PC-9 (cell line): ENCODE results near the gene C7. TPM values are rescaled to one million over a fixed set of nuclear protein-coding genes. Genes with fewer than 3 reads are reported as not detected.

Experiments
- BruUV-seq: library from RNA; stranded (reverse); fragments of 400-500 nt; replicated peaks from 2 replicates; lab custom pipeline; 2021; lab: Mats Ljungman, UMichigan
- CTCF ChIA-PET: fragments of 300-600 bp; sonication (Branson Sonifier 250); formaldehyde crosslinking; loops from one replicate; lab custom pipeline; 2022; ENCODE audit warnings: antibody characterized with exemption; lab: Charles Lee
- POLR2A ChIA-PET: fragments of 300-600 bp; sonication (Branson Sonifier 250); formaldehyde crosslinking; loops from one replicate; lab custom pipeline; 2022; ENCODE audit warnings: antibody characterized with exemption; ENCODE audit not compliant: unreplicated experiment; lab: Charles Lee
- DNase-seq, 2 experiments: peaks; one replicate each; pipeline versions ENCODE4 v3.0.0 to v3.0.0-alpha.2; 2015 to 2022; ENCODE audit warnings: mixed read lengths in 1 of 2
- H2AFZ ChIP-seq: fragments of 200-600 bp; sonication (generic); 2 replicates; pipeline ENCODE4 v1.8.1; 2017; ENCODE audit warnings: antibody characterized with exemption
- H3F3A ChIP-seq: fragments of 200-600 bp; sonication (generic); 2 replicates; pipeline ENCODE4 v1.8.1; 2017; ENCODE audit warnings: antibody characterized with exemption, mild to moderate bottlenecking, low read depth; ENCODE audit not compliant: insufficient read depth
- H3K27ac ChIP-seq: fragments of 200-600 bp; sonication (generic); 2 replicates; pipeline ENCODE4 v1.6.1; 2016; ENCODE audit warnings: mixed run types
- H3K27me3 ChIP-seq: fragments of 200-600 bp; sonication (generic); 2 replicates; pipeline ENCODE4 v1.6.1; 2016; ENCODE audit warnings: low read depth, mixed run types; ENCODE audit not compliant: insufficient read depth
- H3K36me3 ChIP-seq: fragments of 200-600 bp; sonication (generic); 2 replicates; pipeline ENCODE4 v1.6.1; 2016; ENCODE audit warnings: low read depth, mixed run types
- H3K4me1 ChIP-seq: fragments of 200-600 bp; sonication (generic); replicated peaks from 2 replicates; pipeline ENCODE4 v1.6.1; 2016; ENCODE audit warnings: mixed run types; ENCODE audit not compliant: insufficient read depth
- H3K4me2 ChIP-seq: fragments of 200-600 bp; sonication (generic); 2 replicates; pipeline ENCODE4 v1.6.1; 2017; ENCODE audit warnings: mixed run types
- H3K4me3 ChIP-seq: fragments of 200-600 bp; sonication (generic); 2 replicates; pipeline ENCODE4 v1.6.1; 2016; ENCODE audit warnings: mixed run types
- H3K79me2 ChIP-seq: fragments of 200-600 bp; sonication (generic); 2 replicates; pipeline ENCODE4 v1.6.1; 2017; ENCODE audit warnings: low read depth, mixed run types
- H3K9me2 ChIP-seq: fragments of 200-600 bp; sonication (generic); 2 replicates; pipeline ENCODE4 v1.8.1; 2017; ENCODE audit warnings: mild to moderate bottlenecking; ENCODE audit not compliant: insufficient read depth
- H3K9me3 ChIP-seq: fragments of 200-600 bp; sonication (generic); 2 replicates; pipeline ENCODE4 v1.8.1; 2016; ENCODE audit warnings: low read depth; ENCODE audit not compliant: insufficient read depth
- H4K20me1 ChIP-seq: fragments of 200-600 bp; sonication (generic); 2 replicates; pipeline ENCODE4 v1.8.1; 2017; ENCODE audit not compliant: insufficient read depth
- CTCF ChIP-seq: fragments of 200-600 bp; sonication (generic); conservative IDR thresholded peaks from 2 replicates; pipeline ENCODE4 v1.6.1; 2017; ENCODE audit warnings: mixed run types, antibody characterized with exemption, mild to moderate bottlenecking, moderate library complexity
- EZH2 ChIP-seq: fragments of 200-600 bp; sonication (generic); IDR thresholded peaks from 2 replicates; pipeline ENCODE4 v1.8.0; 2017; ENCODE audit warnings: antibody characterized with exemption, low read depth
- intact Hi-C: fragments of 100-400 bp; cut with micrococcal nuclease; formaldehyde crosslinking; loops from one replicate; pipeline ENCODE4 v1.10.0; 2022; ENCODE audit not compliant: unreplicated experiment
- total RNA-seq: library from RNA; stranded (reverse); gene quantifications from 2 replicates; pipeline ENCODE4 v1.2.3, GENCODE V29; 2021

C7 gene
- total RNA-seq, 1 experiment from 2014 or later: not detected

DNA sequence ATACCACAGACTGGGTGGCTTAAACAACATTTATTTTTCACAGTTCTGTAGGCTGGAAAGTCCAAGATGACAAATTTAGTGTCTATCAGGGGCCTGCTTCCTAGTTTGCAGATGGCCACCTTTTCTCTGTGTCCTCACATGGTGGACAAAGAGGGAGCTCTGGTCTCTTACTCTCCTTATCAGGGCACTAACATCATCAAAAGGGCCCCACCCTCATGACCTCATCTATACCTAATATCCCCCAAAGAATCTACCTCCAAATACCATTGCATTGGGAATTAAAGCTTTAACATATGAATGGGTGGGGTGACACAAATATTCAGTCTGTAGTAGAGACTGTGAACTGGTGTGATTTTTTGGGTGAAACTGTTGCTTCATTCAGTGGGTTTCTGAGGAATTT is 78.1 kb downstream of the C7 start:
- no peak for TF ChIP-seq CTCF
- no peak for TF ChIP-seq EZH2
- H3K9me2 ChIP-seq: no peaks in the 10 kb centered on the region
- DNase-seq: no peak
- no peak overlapping the region for H3K27ac ChIP-seq
- intact Hi-C loops: no loop called here
- H4K20me1 ChIP-seq: no peaks in the 10 kb centered on the region
- POLR2A ChIA-PET: no interaction called here
- no TSS peak for BruUV-seq
- no peaks in the 10 kb centered on the region for H3K27me3 ChIP-seq
- no peaks in the 10 kb centered on the region for H3K9me3 ChIP-seq
- H3K4me3 ChIP-seq: no peak overlapping the region
- H2AFZ ChIP-seq: no peak overlapping the region
- no peaks in the 10 kb centered on the region for H3K36me3 ChIP-seq
- H3F3A ChIP-seq: peaks cover 12% of the 10 kb centered on the region
- H3K4me1 ChIP-seq: peaks cover 37% of the 10 kb centered on the region
- CTCF ChIA-PET: interaction anchor here (0.7 kb wide), 1 partner anchor 1392 kb away, joined by 3 read pairs; no protein-coding TSS in a partner anchor
- no peaks in the 10 kb centered on the region for H3K79me2 ChIP-seq
- no peak overlapping the region for H3K4me2 ChIP-seq

GRCh38 chr5:40988746-40989510 is 79.6 kb downstream of the C7 start:
- DNase-seq: peak in 1 of 2 experiments; percentile 15
- Histone ChIP-seq H3K9me2 (no peaks in the 10 kb centered on the region), H4K20me1 (no peaks in the 10 kb centered on the region), H3K36me3 (no peaks in the 10 kb centered on the region), H3K4me3 (no peak overlapping the region), H3K27ac (no peak overlapping the region), H3K9me3 (no peaks in the 10 kb centered on the region), H3K27me3 (no peaks in the 10 kb centered on the region), H2AFZ (no peak overlapping the region), H3F3A (peaks cover 12% of the 10 kb centered on the region), H3K4me2 (no peak overlapping the region), H3K4me1 (peaks cover 38% of the 10 kb centered on the region), H3K79me2 (no peaks in the 10 kb centered on the region)
- ChIA-PET POLR2A (interaction anchor here (0.6 kb wide), 2 partner anchors 12 to 638 kb away, joined by 6 to 7 read pairs; no protein-coding TSS in a partner anchor), CTCF (interaction anchor here (0.7 kb wide), 1 partner anchor 138 kb away, joined by 3 read pairs; no protein-coding TSS in a partner anchor)
- TF ChIP-seq CTCF: no peak
- TF ChIP-seq EZH2: no peak
- intact Hi-C loops: no loop called here
- BruUV-seq: no TSS peak

GRCh38 chr5:40991168-40991980 is 82.1 kb downstream of the C7 start:
- intact Hi-C loops: no loop called here
- CTCF ChIA-PET: interaction anchor here (0.6 kb wide), 1 partner anchor 12 kb away, joined by 8 read pairs; no protein-coding TSS in a partner anchor
- Histone ChIP-seq H3K79me2 (no peaks in the 10 kb centered on the region), H3K36me3 (no peaks in the 10 kb centered on the region), H3K4me3 (peak overlapping the region; percentile 7; the same call in 1 of the 2 replicates), H3K27me3 (no peaks in the 10 kb centered on the region), H3K4me1 (peaks cover 38% of the 10 kb centered on the region), H3K9me2 (no peaks in the 10 kb centered on the region), H4K20me1 (no peaks in the 10 kb centered on the region), H2AFZ (0 out of 2 replicates have a peak overlapping the region, but pooled peaks have one; percentile 1), H3K9me3 (no peaks in the 10 kb centered on the region), H3K4me2 (peak overlapping the region; percentile 47), H3K27ac (peak overlapping the region; percentile 60), H3F3A (peaks cover 12% of the 10 kb centered on the region)
- no TSS peak for BruUV-seq
- DNase-seq: peak; percentile 50 to 91
- TF ChIP-seq EZH2: no peak
- TF ChIP-seq CTCF: no peak
- POLR2A ChIA-PET: no interaction called here
